IMR-90 (cell line): ENCODE measurements around the gene ARHGAP15. TPM values are rescaled to one million over a fixed set of nuclear protein-coding genes. Genes with fewer than 3 reads are reported as not detected.

Experiments used
- ATAC-seq: fragments of 200-7000 bp; cut with Tn5 transposase; 2 replicates; pipeline ENCODE4 v1.9.1; 2020; ENCODE audit warnings: low read depth, mild to moderate bottlenecking, moderate library complexity
- BruUV-seq: library from RNA; stranded (reverse); fragments of 400-500 nt; replicated peaks from 2 replicates; lab custom pipeline; 2021; lab: Mats Ljungman, UMichigan
- CTCF ChIA-PET: fragments of 300-600 bp; formaldehyde crosslinking; extraction: SDS; loops from one replicate; lab custom pipeline; 2021; ENCODE audit warnings: antibody characterized with exemption; lab: Yijun Ruan, JAX
- POLR2A ChIA-PET: fragments of 300-600 bp; sonication (Branson Sonifier 250); formaldehyde crosslinking; loops from one replicate; lab custom pipeline; 2022; ENCODE audit warnings: antibody characterized with exemption; ENCODE audit not compliant: unreplicated experiment; lab: Charles Lee
- DNase-seq: peaks from one replicate; pipeline ENCODE4 v3.0.0; 2013
- H2AFZ ChIP-seq: replicated peaks from 2 replicates; pipeline ENCODE3; 2013; ENCODE audit warnings: low read length, mild to moderate bottlenecking; ENCODE audit not compliant: poor library complexity
- H2AK5ac ChIP-seq: 2 replicates; pipeline ENCODE4 v1.6.1; 2013; ENCODE audit warnings: low read depth, low read length, inconsistent platforms
- H2AK9ac ChIP-seq: replicated peaks from 2 replicates; pipeline ENCODE3; 2013; ENCODE audit warnings: mild to moderate bottlenecking, low read depth, low read length, moderate library complexity; ENCODE audit not compliant: poor library complexity
- H2BK120ac ChIP-seq: 2 replicates; pipeline ENCODE4 v1.6.1; 2013; ENCODE audit warnings: low read depth, low read length, inconsistent platforms
- H2BK15ac ChIP-seq: 3 replicates; pipeline ENCODE4 v1.6.1; 2013; ENCODE audit warnings: low read depth, low read length, inconsistent platforms
- H2BK20ac ChIP-seq: 2 replicates; pipeline ENCODE4 v1.6.1; 2013; ENCODE audit warnings: low read depth, mild to moderate bottlenecking, inconsistent platforms, low read length, moderate library complexity
- H2BK5ac ChIP-seq: 2 replicates; pipeline ENCODE4 v1.6.1; 2013; ENCODE audit warnings: mild to moderate bottlenecking, low read depth, low read length, inconsistent platforms; ENCODE audit not compliant: poor library complexity, severe bottlenecking
- H3K14ac ChIP-seq: replicated peaks from 2 replicates; pipeline ENCODE4 v1.6.1; 2013; ENCODE audit warnings: low read depth, low read length, inconsistent platforms
- H3K18ac ChIP-seq: 2 replicates; pipeline ENCODE4 v1.6.1; 2013; ENCODE audit warnings: low read depth, low read length, control low read depth
- H3K23ac ChIP-seq: 2 replicates; pipeline ENCODE4 v1.6.1; 2013; ENCODE audit warnings: low read depth, low read length, inconsistent platforms
- H3K27ac ChIP-seq: 2 replicates; pipeline ENCODE4 v1.5.1; 2013; ENCODE audit warnings: mild to moderate bottlenecking, control low read depth, low read length; ENCODE audit not compliant: insufficient read depth
- H3K27me3 ChIP-seq: 2 replicates; pipeline ENCODE4 v1.6.1; 2013; ENCODE audit warnings: low read length; ENCODE audit not compliant: control insufficient read depth, insufficient read depth
- H3K36me3 ChIP-seq: 2 replicates; pipeline ENCODE4 v1.6.1; 2013; ENCODE audit warnings: low read length, mixed read lengths; ENCODE audit not compliant: control insufficient read depth, insufficient read depth
- H3K4ac ChIP-seq: 2 replicates; pipeline ENCODE4 v1.6.1; 2013; ENCODE audit warnings: low read depth, low read length, inconsistent platforms
- H3K4me1 ChIP-seq: 2 replicates; pipeline ENCODE4 v1.6.1; 2013; ENCODE audit warnings: low read length, mixed read lengths; ENCODE audit not compliant: control insufficient read depth, insufficient read depth
- H3K4me2 ChIP-seq: 2 replicates; pipeline ENCODE4 v1.6.1; 2013; ENCODE audit warnings: low read depth, mild to moderate bottlenecking, control low read depth, low read length, moderate library complexity
- H3K4me3 ChIP-seq: 2 replicates; pipeline ENCODE4 v1.5.1; 2013; ENCODE audit warnings: low read depth, mild to moderate bottlenecking, control low read depth, low read length, moderate library complexity; ENCODE audit not compliant: insufficient read depth
- H3K56ac ChIP-seq: 2 replicates; pipeline ENCODE4 v1.6.1; 2013; ENCODE audit warnings: low read length, inconsistent platforms; ENCODE audit not compliant: insufficient read depth; ENCODE audit errors: extremely low read depth
- H3K79me1 ChIP-seq, 2 experiments: 2 replicates each; pipeline ENCODE4 v1.6.1; 2013; ENCODE audit warnings: low read length in 2 of 2, inconsistent platforms in 1 of 2, low read depth in 1 of 2
- H3K9ac ChIP-seq: 2 replicates; pipeline ENCODE4 v1.6.1; 2013; ENCODE audit warnings: low read depth, low read length, control low read depth
- H3K9me1 ChIP-seq: 2 replicates; pipeline ENCODE4 v1.6.1; 2013; ENCODE audit warnings: low read length, inconsistent platforms; ENCODE audit not compliant: insufficient read depth
- H3K9me3 ChIP-seq: 2 replicates; pipeline ENCODE4 v1.6.1; 2013; ENCODE audit warnings: low read length; ENCODE audit not compliant: control insufficient read depth, insufficient read depth
- H4K20me1 ChIP-seq: 2 replicates; pipeline ENCODE4 v1.6.1; 2013; ENCODE audit warnings: low read length, inconsistent platforms; ENCODE audit not compliant: insufficient read depth
- H4K5ac ChIP-seq: 2 replicates; pipeline ENCODE4 v1.6.1; 2013; ENCODE audit warnings: mild to moderate bottlenecking, low read depth, low read length, control low read depth
- H4K8ac ChIP-seq, 2 experiments: 2 replicates each; pipeline ENCODE4 v1.6.1; 2013; ENCODE audit warnings: low read depth in 2 of 2, low read length in 2 of 2, control low read depth in 1 of 2, inconsistent platforms in 1 of 2
- H4K91ac ChIP-seq: 2 replicates; pipeline ENCODE4 v1.6.1; 2013; ENCODE audit warnings: low read depth, low read length, inconsistent platforms; ENCODE audit not compliant: insufficient read depth
- CEBPB ChIP-seq: IDR thresholded peaks from 2 replicates; pipeline ENCODE4 v1.6.1; 2012; ENCODE audit warnings: low read depth, low read length, improper control_type of control experiment
- MXI1 ChIP-seq: IDR thresholded peaks from 2 replicates; pipeline ENCODE4 v1.6.1; 2012; ENCODE audit warnings: low read depth, mild to moderate bottlenecking, low read length, moderate library complexity, borderline replicate concordance
- POLR2A ChIP-seq: IDR thresholded peaks from 2 replicates; pipeline ENCODE4 v1.6.1; 2012; ENCODE audit warnings: mild to moderate bottlenecking, low read depth, low read length
- WGBS, 2 experiments: methylation state at CpG; one replicate each; pipeline versions ENCODE4 v1.1.5 to v1.1.7; 2013; ENCODE audit warnings: missing lambda C conversion rate in 2 of 2; ENCODE audit not compliant: insufficient read length in 1 of 2; ENCODE audit errors: extremely low coverage in 2 of 2; 5-methylcytosine and 5-hydroxymethylcytosine counted together
- dilution Hi-C: fragments of 300-500 bp; cut with HindIII; formaldehyde crosslinking; loops from one replicate; pipeline ENCODE4 v1.14.3; 2018; ENCODE audit warnings: low sequenced_read_pairs; ENCODE audit not compliant: unreplicated experiment
- in situ Hi-C: fragments of 300-500 bp; cut with MboI; formaldehyde crosslinking; loops from 3 replicates; pipeline ENCODE4 v1.14.3; 2019; ENCODE audit warnings: low sequenced_read_pairs, inconsistent platforms, mixed read lengths
- intact Hi-C: fragments of 100-400 bp; cut with micrococcal nuclease; formaldehyde crosslinking; loops from 2 replicates; pipeline ENCODE4 v1.10.0; 2022
- polyA plus RNA-seq, 3 experiments: library from polyadenylated mRNA; depleted of rRNA; stranded (reverse); fragments of >200 nt; gene quantifications; 2 replicates each; pipeline ENCODE4 v1.2.3, GENCODE V29; 2012; ENCODE audit warnings: low replicate concordance in 1 of 3
- total RNA-seq: library from RNA; depleted of rRNA; stranded (reverse); fragments of >200 nt; gene quantifications from 2 replicates; pipeline ENCODE4 v1.2.3, GENCODE V29; 2012

ARHGAP15 gene
- total and polyA plus RNA-seq, 2 of the 4 experiments (the other 2 are of a cell fraction), result not detected

- no peak overlapping the region for H2BK120ac ChIP-seq
- H3K36me3 ChIP-seq, result no peaks in the 10 kb centered on the region
- H3K4me2 ChIP-seq, result no peak overlapping the region
- no TSS peak for BruUV-seq
- in situ Hi-C loops, result no loop called here
- H4K20me1 ChIP-seq, result no peaks in the 10 kb centered on the region
- H2AK9ac ChIP-seq, result no peak overlapping the region
- H3K79me1 ChIP-seq, result no peaks in the 10 kb centered on the region
- ChIA-PET POLR2A (no interaction called here), CTCF (no interaction called here)
- peaks cover 6% of the 10 kb centered on the region; the same call in 1 of the 2 replicates for H3K27me3 ChIP-seq
- DNase-seq (no peak), ATAC-seq (no peak)
- no peak for TF ChIP-seq MXI1
- 0 out of 2 replicates have a peak, but pooled peaks have one; percentile 44 for TF ChIP-seq CEBPB
- no peak for TF ChIP-seq POLR2A
- no peak overlapping the region for H3K4ac ChIP-seq
- no peak overlapping the region for H2AFZ ChIP-seq
- H3K23ac ChIP-seq, result no peak overlapping the region
- H3K14ac ChIP-seq, result no peak overlapping the region
- H3K56ac ChIP-seq, result no peak overlapping the region
- H4K5ac ChIP-seq, result no peak overlapping the region
- no peaks in the 10 kb centered on the region for H3K9me1 ChIP-seq
- H4K91ac ChIP-seq, result no peak overlapping the region
- no peak overlapping the region for H2BK5ac ChIP-seq
- dilution Hi-C loops, result no loop called here
- intact Hi-C loops, result no loop called here
- H2AK5ac ChIP-seq, result no peak overlapping the region
- H2BK20ac ChIP-seq, result no peak overlapping the region
- H3K18ac ChIP-seq, result no peak overlapping the region
- no CpG with 5 or more reads among the region's 1 CpG for WGBS, 2 experiments
- H4K8ac ChIP-seq, result no peak overlapping the region
- H3K4me3 ChIP-seq, result no peak overlapping the region
- H3K4me1 ChIP-seq, result no peaks in the 10 kb centered on the region
- no peak overlapping the region for H3K27ac ChIP-seq
- H3K9ac ChIP-seq, result no peak overlapping the region
- H2BK15ac ChIP-seq, result no peak overlapping the region
- no peaks in the 10 kb centered on the region for H3K9me3 ChIP-seq
These were observed 22.0 kb downstream of the ARHGAP15 start for GRCh38 chr2:143151111-143151752.
